IgD-negative memory B cell (primary cell): Measurements from ENCODE around the gene PGLYRP3. TPM values are rescaled to one million over a fixed set of nuclear protein-coding genes. Genes with fewer than 3 reads are reported as not detected.
"Not testable (repeated sequence)": the region's sequence is repeated elsewhere in the genome, so short reads cannot be mapped to it uniquely, and the experiment has no call there.

Experiments
- H3K27ac Mint-ChIP-seq, 3 donors: one replicate each; pipeline ENCODE4 v1.8.0; 2020 to 2022; ENCODE audit warnings: mild to moderate bottlenecking in 3 of 3, mixed read lengths in 3 of 3, moderate library complexity in 1 of 3
- H3K27me3 Mint-ChIP-seq: one replicate; pipeline ENCODE4 v1.8.0; 2021; ENCODE audit warnings: mixed read lengths
- H3K36me3 Mint-ChIP-seq: one replicate; pipeline ENCODE4 v1.8.0; 2020; ENCODE audit warnings: mild to moderate bottlenecking, mixed read lengths
- H3K4me1 Mint-ChIP-seq, 3 donors: one replicate each; pipeline ENCODE4 v1.8.0; 2020 to 2022; ENCODE audit warnings: mixed read lengths in 3 of 3, mild to moderate bottlenecking in 1 of 3
- H3K4me3 Mint-ChIP-seq, 4 donors: one replicate each; pipeline ENCODE4 v1.8.0; 2020 to 2022; ENCODE audit warnings: mild to moderate bottlenecking in 4 of 4, mixed read lengths in 4 of 4, moderate library complexity in 3 of 4
- H3K9me3 Mint-ChIP-seq, 3 donors: one replicate each; pipeline ENCODE4 v1.8.0; 2020 to 2021; ENCODE audit warnings: mixed read lengths in 3 of 3, mild to moderate bottlenecking in 1 of 3
- polyA plus RNA-seq: library from polyadenylated mRNA; unstranded; fragments of 300-500 nt; fragmentation: Illumina TruSeq; gene quantifications from one replicate; pipeline ENCODE4 v1.2.3, GENCODE V29; 2021

The PGLYRP3 gene
- polyA plus RNA-seq, 1 donor from 2014 or later: not detected

DNA sequence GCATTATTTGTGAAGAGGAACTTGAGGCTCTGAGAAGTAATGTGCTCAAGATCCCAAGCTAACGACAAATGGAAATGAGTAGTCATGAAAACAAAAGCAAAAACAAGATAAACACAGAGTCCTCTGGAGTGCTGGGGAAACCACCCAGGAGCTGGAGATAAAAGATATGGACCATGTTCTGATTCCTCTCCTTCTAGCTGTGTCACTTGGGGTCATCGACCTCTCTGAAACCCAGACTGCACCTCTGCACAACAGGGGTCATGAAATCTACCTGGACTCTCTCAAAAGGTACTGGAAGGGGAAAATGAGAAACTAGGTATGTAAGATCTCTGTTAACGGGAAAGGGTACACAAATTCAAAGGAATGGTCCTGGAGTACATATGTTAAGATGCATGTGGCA, 29.4 kb upstream of the PGLYRP3 start:
- Mint-ChIP-seq H3K9me3 (no peaks in the 10 kb centered on the region), H3K27ac (no peak overlapping the region), H3K27me3 (peaks cover 54% of the 10 kb centered on the region), H3K36me3 (no peaks in the 10 kb centered on the region), H3K4me1 (peaks cover 17 to 24% (median 19%) of the 10 kb centered on the region in 3 donors), H3K4me3 (no peak overlapping the region)

DNA sequence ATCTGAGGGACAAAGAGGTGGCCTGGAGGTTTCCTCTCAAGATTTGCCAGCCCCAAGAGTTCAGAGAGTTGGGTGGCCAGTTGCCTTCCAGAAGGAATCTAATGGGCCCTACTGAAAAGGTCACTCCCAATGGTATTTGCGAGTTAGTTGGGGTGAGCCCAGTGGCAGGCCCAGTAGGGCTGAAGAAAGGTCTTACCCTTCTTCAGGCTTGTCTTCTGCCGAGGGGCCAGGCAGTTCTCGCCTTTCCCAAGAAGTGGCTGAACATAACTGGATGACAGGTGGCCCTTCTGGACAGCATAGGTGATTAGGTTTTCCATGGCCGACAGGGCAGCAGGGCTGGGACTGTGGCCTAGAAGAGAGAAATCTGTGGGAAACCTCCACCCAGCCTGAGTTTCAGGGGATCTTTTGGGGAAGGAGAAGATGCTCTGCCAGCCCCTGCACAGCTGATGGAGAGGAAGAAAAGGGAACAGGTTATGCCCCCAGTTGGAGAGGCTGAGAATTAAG, 28.7 kb upstream of the PGLYRP3 start:
- no peaks in the 10 kb centered on the region for H3K9me3 Mint-ChIP-seq
- H3K27me3 Mint-ChIP-seq: peaks cover 47% of the 10 kb centered on the region
- H3K4me1 Mint-ChIP-seq: peaks cover 15 to 21% (median 17%) of the 10 kb centered on the region in 3 donors
- H3K36me3 Mint-ChIP-seq: no peaks in the 10 kb centered on the region
- no peak overlapping the region for H3K27ac Mint-ChIP-seq
- no peak overlapping the region for H3K4me3 Mint-ChIP-seq

DNA sequence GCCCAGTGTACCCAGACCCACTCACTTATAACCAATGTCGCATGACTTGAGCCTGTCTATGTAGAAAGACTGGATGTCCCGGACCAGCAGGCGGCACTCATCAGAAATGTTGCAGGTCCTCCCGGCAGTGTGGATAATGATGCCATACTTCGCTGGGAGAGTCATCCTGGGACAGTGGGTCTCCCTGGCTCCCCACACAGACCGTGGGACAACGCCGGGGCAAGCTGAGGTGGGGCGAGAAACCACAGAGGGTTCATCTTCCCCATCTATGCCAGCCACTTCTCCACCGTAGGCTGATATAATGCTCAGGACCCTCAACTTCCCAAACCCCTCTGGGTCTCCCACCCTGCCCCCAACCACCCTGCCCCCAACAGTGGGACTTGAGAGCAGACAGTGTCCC, 27.6 kb upstream of the PGLYRP3 start:
- no peaks in the 10 kb centered on the region for H3K36me3 Mint-ChIP-seq
- no peaks in the 10 kb centered on the region for H3K9me3 Mint-ChIP-seq
- H3K27ac Mint-ChIP-seq: no peak overlapping the region
- H3K27me3 Mint-ChIP-seq: peaks cover 39% of the 10 kb centered on the region
- H3K4me3 Mint-ChIP-seq: no peak overlapping the region
- peaks cover 5 to 10% (median 7%) of the 10 kb centered on the region in 3 donors for H3K4me1 Mint-ChIP-seq

DNA sequence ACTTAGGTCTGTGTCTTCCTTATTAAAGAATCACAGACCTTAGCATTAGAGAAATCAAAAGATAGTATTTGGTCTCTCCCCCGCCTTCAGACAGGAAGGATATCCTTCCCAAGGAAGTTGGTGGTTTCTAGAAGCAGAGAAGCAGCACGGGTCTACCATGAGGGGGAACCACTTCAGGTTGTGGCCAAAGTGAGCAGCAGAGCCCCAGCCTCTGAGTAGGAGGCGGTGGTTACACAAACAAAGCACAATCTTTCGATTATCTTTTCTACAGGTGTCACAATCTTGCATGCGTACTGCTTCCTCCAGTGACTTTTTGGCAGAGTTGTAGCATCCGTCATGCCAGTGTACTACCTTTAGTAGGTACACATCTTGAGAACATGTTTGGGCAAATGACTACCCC, 27.1 kb upstream of the PGLYRP3 start:
- Mint-ChIP-seq H3K4me3 (no peak overlapping the region), H3K9me3 (peaks cover 0 to 2% (median 0%) of the 10 kb centered on the region in 3 donors), H3K27me3 (peaks cover 36% of the 10 kb centered on the region), H3K4me1 (peaks cover 5 to 8% (median 6%) of the 10 kb centered on the region in 3 donors), H3K27ac (peak overlapping the region in 1 of 3 donors; percentile 59), H3K36me3 (no peaks in the 10 kb centered on the region)

DNA sequence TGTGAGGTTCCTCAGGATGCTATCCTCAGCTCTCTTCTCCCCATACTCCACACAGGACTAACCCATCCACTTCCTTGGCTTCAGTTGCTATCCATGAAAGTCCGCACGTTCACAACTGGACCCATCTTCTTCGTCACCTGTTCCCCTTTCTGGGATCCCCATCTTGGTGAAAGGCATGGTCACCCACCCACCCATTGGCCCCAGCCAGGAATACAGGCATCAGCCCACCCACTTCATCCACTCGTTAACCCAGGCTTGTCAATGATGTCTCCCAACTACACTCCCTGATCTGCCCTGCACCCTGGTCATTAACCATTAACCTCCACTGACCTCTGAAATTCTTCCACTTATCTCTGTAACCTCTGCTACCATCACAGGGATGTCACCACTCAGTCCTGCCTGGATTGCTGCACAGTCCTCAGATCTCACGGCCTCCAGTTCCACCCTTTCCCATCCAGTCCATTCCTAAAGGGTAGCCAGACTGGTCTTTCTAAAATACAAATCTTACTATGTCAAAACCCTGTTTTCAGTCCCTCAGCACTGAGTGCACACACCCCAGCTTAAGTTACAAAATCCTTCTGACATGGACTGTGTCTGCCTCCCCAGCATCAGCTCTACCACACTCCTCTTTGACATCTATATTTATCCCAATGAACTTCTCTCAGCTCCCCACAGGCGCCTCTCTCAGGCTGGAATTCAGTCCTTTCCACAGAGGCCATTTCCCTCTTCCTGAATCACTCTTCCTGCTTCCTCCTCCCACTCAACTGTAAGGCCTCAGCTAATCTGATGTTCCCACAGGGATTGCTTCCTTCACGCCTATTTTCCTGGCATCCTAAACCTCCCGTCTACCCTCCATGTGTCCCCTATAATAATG, 25.5 kb upstream of the PGLYRP3 start:
- peaks cover 0 to 2% (median 2%) of the 10 kb centered on the region in 3 donors for H3K9me3 Mint-ChIP-seq
- peaks cover 0 to 3% (median 0%) of the 10 kb centered on the region in 3 donors for H3K4me1 Mint-ChIP-seq
- peaks cover 26% of the 10 kb centered on the region for H3K27me3 Mint-ChIP-seq
- no peak overlapping the region for H3K27ac Mint-ChIP-seq
- H3K36me3 Mint-ChIP-seq: peaks cover 1% of the 10 kb centered on the region
- H3K4me3 Mint-ChIP-seq: no peak overlapping the region

DNA sequence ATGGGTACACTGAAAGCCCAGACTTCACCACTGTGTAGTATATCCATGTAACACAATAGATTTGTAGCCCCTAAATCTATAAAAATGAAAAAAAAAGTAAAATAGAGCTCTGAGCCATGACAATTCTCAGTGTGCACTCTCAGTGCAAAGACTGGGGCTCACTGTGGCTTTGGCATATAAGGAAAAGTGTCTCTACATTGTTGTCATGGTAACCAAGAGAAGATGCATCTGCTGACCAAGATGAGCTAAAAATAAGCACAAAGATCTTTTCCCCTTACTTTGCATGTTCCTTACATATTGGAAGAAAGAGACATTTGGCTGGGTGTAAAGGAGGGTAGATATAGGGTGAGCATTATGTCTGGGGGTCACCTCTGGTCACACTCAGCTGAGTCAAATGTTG, 23.9 kb upstream of the PGLYRP3 start:
- H3K27me3 Mint-ChIP-seq: peaks cover 15% of the 10 kb centered on the region
- H3K9me3 Mint-ChIP-seq: peaks cover 2 to 6% (median 3%) of the 10 kb centered on the region in 3 donors
- no peak overlapping the region for H3K4me3 Mint-ChIP-seq
- H3K36me3 Mint-ChIP-seq: peaks cover 1% of the 10 kb centered on the region
- peaks cover 0 to 3% (median 0%) of the 10 kb centered on the region in 3 donors for H3K4me1 Mint-ChIP-seq
- no peak overlapping the region for H3K27ac Mint-ChIP-seq

DNA sequence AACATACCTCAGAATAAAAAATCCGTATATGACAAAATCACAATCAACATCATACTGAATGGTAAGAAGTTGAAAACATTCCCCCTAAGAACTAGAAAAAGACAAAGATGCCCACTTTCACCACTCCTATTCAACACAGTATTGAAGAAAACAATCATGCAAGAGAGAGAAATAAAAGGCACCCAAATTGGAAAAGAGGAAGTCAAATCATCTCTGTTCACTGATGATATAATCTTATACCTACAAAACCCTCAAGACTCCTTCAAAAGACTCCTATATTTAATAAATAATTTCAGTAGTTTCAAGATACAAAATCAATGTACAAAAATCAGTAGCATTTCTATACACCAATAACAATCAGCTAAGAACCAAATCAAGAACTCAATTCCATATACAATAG, 21.1 kb upstream of the PGLYRP3 start:
- no peaks in the 10 kb centered on the region for H3K4me1 Mint-ChIP-seq
- H3K27me3 Mint-ChIP-seq: peaks cover 12% of the 10 kb centered on the region

DNA sequence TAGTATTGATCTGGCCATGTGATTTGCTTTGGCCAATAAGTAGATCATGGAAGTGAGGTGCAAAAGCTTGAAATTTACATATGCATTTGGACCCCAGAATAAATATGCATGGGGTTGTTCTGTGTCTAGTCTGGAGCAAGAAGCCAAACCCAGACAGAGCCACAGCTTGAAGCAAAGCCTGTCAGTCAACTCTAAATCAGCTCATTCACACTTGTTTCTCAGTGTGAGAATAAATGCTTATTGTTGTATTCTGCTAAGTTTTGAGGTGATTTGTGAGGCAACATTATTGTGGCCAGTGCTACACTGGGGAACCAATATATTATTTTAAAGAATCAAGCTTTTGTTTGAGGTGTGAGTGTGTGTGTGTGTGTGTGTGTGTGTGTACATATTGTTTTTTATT, 12.2 kb upstream of the PGLYRP3 start:
- Mint-ChIP-seq H3K27ac (no peak overlapping the region), H3K9me3 (peaks cover 12 to 28% (median 24%) of the 10 kb centered on the region in 3 donors), H3K4me1 (peaks cover 0 to 4% (median 0%) of the 10 kb centered on the region in 3 donors), H3K36me3 (no peaks in the 10 kb centered on the region), H3K27me3 (peaks cover 13% of the 10 kb centered on the region), H3K4me3 (no peak overlapping the region)

More for the DNA sequence above, 21.1 kb upstream of the PGLYRP3 start:
- H3K36me3 Mint-ChIP-seq: peaks cover 1% of the 10 kb centered on the region
- no peak overlapping the region for H3K27ac Mint-ChIP-seq
- no peak overlapping the region for H3K4me3 Mint-ChIP-seq
- peaks cover 8 to 17% (median 10%) of the 10 kb centered on the region in 3 donors for H3K9me3 Mint-ChIP-seq

DNA sequence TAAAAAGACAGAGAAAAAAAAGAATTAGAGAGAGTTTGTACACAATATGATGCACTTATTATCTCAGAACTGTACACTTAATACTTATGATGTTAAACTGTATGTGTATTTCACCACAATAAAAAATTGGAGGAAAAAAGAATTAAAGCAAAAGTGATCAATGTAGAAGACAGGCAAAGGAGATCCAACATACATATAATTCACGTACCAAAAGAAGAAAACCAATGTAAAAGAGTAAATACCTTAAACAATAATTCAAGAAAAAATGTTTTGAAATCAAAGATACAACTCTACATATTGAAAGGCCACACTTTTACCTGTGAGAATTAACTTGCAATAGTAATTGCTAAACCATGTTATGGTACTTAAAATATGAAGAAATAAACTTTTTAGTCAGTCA, 9.8 kb upstream of the PGLYRP3 start:
- Mint-ChIP-seq H3K9me3 (peaks cover 9 to 18% (median 15%) of the 10 kb centered on the region in 3 donors), H3K36me3 (no peaks in the 10 kb centered on the region), H3K27ac (no peak overlapping the region), H3K27me3 (peaks cover 16% of the 10 kb centered on the region), H3K4me3 (no peak overlapping the region), H3K4me1 (peaks cover 0 to 4% (median 0%) of the 10 kb centered on the region in 3 donors)

DNA sequence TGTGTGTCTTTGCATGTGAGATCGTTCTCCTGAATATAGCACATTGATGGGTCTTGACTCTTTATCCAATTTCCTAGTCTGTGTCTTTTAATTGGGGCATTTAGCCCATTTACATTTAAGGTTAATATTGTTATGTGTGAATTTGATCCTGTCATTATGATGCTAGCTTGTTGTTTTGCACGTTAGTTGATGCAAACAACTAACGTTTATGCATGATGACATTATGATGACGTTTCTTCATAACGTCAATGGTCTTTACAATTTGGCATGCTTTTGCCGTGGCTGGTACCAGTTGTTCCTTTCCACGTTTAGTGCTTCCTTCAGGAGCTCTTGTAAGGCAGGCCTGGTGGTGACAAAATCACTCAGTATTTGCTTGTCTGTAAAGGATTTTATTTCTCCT, 5.4 kb upstream of the PGLYRP3 start:
- Mint-ChIP-seq H3K27me3 (peaks cover 15% of the 10 kb centered on the region), H3K9me3 (peaks cover 5 to 18% (median 8%) of the 10 kb centered on the region in 3 donors)
- H3K36me3 Mint-ChIP-seq, H3K4me1 Mint-ChIP-seq, H3K4me3 Mint-ChIP-seq, H3K27ac Mint-ChIP-seq: not testable (repeated sequence)

DNA sequence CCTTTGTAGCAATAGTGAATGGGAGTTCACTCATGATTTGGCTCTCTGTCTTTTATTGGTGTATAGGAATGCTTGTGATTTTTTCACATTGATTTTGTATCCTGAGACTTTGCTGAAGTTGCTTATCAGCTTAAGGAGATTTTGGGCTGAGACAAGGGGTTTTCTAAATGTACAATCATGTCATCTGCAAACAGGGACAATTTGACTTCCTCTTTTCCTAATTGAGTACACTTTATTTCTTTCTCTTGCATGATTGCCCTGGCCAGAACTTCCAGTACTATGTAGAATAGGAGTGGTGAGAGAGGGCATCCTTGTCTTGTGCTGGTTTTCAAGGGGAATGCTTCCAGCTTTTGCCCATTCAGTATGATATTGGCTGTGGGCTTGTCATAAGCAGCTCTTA, 3.3 kb upstream of the PGLYRP3 start:
- H3K4me3 Mint-ChIP-seq: not testable (repeated sequence)

DNA sequence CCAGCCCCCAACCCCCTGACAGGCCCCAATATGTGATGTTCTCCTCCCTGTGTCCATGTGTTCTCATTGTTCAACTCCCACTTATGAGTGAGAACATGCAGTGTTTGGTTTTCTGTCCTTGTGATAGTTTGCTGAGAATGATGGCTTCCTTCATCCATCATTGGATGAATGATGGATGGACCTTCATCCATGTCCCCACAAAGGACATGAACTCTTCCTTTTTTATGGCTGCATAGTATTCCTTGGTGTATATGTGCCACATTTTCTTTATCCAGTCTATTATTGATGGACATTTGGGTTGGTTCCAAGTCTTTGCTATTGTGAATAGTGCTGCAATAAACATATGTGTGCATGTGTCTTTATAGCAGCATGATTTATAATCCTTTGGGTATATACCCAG, 1.6 kb upstream of the PGLYRP3 start:
- H3K27ac Mint-ChIP-seq, H3K4me1 Mint-ChIP-seq, H3K4me3 Mint-ChIP-seq, H3K36me3 Mint-ChIP-seq, H3K27me3 Mint-ChIP-seq, H3K9me3 Mint-ChIP-seq: not testable (repeated sequence)

More for the DNA sequence above, 3.3 kb upstream of the PGLYRP3 start:
- not testable (repeated sequence) for H3K36me3 Mint-ChIP-seq, H3K4me1 Mint-ChIP-seq, H3K9me3 Mint-ChIP-seq, H3K27ac Mint-ChIP-seq
- H3K27me3 Mint-ChIP-seq: peaks cover 10% of the 10 kb centered on the region

DNA sequence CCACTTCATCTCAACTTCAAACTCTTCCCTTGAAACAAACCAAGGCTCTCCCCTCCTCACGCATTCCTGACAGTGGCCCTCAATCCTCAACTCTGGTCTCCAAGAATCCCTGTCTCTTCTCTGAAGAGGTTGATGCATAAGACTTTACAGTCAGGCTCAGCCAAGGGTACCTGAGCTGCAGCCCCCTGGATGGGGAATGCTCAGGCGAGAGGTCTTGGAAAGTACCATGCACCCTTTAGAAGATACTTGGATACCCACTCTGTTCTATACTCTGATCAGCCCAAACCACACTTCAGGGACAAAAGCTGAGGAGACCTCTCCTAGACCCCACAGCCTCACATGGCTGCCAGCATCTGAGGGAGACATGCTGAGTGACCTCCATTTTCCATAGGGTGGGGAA, 536 bp upstream of the PGLYRP3 start:
- Mint-ChIP-seq H3K4me3 (no peak overlapping the region), H3K36me3 (no peaks in the 10 kb centered on the region), H3K9me3 (peaks cover 0 to 2% (median 2%) of the 10 kb centered on the region in 3 donors), H3K27ac (no peak overlapping the region), H3K27me3 (peaks cover 8% of the 10 kb centered on the region), H3K4me1 (no peaks in the 10 kb centered on the region)

DNA sequence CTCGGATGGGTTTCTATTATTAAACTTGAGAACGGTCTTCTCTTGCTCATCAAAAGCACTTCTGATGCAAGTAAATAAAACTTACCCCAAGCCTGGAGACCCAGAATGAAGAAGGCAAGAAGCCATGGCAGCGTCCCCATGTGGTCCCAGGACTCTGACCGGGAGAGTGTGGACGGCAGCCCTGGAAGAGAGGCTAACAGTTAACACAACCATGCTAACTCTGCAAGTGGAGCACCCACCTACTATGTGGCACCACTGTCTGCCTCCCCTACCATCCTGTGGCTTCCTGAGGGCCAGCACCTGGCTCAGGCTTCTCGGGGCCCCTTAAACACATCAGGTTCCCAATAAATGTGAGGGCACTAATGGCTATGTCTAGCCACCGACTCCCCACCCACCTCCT, 2.2 kb downstream of the PGLYRP3 start:
- Mint-ChIP-seq H3K4me1 (peaks cover 0 to 2% (median 0%) of the 10 kb centered on the region in 3 donors), H3K4me3 (no peak overlapping the region), H3K27me3 (peaks cover 7% of the 10 kb centered on the region), H3K27ac (no peak overlapping the region), H3K9me3 (peaks cover 0 to 2% (median 2%) of the 10 kb centered on the region in 3 donors), H3K36me3 (peaks cover 2% of the 10 kb centered on the region)

DNA sequence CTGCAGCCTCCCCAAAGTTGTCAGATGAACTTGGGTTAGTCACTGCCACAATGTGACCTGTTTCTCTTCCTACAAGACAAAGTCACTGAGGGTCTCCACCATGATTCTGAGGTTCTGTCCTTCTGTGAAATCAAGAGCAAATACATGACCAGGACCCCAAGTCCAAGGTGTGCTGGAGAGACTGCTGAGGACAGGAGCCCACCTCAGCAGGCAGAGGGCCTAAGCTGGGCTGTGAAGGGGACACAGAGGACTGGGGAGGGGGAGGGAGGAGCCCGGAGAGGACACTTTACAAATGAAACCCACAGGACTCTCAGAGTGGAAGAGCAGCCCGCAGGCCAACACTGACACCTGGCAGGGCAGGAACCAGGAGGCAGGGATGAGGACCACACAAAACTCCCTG, 3.3 kb downstream of the PGLYRP3 start:
- Mint-ChIP-seq H3K4me3 (peak overlapping the region in 1 of 4 donors; percentile 43), H3K27me3 (peaks cover 6% of the 10 kb centered on the region), H3K36me3 (peaks cover 2% of the 10 kb centered on the region), H3K27ac (no peak overlapping the region), H3K9me3 (peaks cover 0 to 2% (median 0%) of the 10 kb centered on the region in 3 donors), H3K4me1 (peaks cover 0 to 2% (median 0%) of the 10 kb centered on the region in 3 donors)
